Nephron (organoid): ENCODE results near the gene EXOSC3.
"Not testable (repeated sequence)": the region's sequence is repeated elsewhere in the genome, so short reads cannot be mapped to it uniquely, and the experiment has no call there.

Experiments
- H3K27ac Mint-ChIP-seq, 3 experiments: 2 replicates each; pipeline ENCODE4 v1.8.0; 2020; ENCODE audit warnings: mixed read lengths in 3 of 3, mild to moderate bottlenecking in 2 of 3, moderate library complexity in 1 of 3
- H3K27me3 Mint-ChIP-seq: 2 replicates; pipeline ENCODE4 v1.8.0; 2021; ENCODE audit warnings: low read depth, mild to moderate bottlenecking, moderate library complexity, mixed read lengths
- H3K36me3 Mint-ChIP-seq: 2 replicates; pipeline ENCODE4 v1.8.0; 2020; ENCODE audit warnings: low read depth, mixed read lengths
- H3K4me1 Mint-ChIP-seq: 2 replicates; pipeline ENCODE4 v1.8.0; 2020; ENCODE audit warnings: mixed read lengths
- H3K4me3 Mint-ChIP-seq, 3 experiments: 2 replicates each; pipeline ENCODE4 v1.8.0; 2020; ENCODE audit warnings: mild to moderate bottlenecking in 3 of 3, mixed read lengths in 3 of 3, moderate library complexity in 2 of 3
- H3K9me3 Mint-ChIP-seq: 2 replicates; pipeline ENCODE4 v1.8.0; 2020; ENCODE audit warnings: mixed read lengths
- CTCF ChIP-seq, 3 experiments: fragments of 200-600 bp; sonication (generic); IDR thresholded peaks; one replicate each; pipeline ENCODE4 v1.5.0; 2021; ENCODE audit warnings: antibody characterized with exemption in 3 of 3; ENCODE audit not compliant: unreplicated experiment in 3 of 3

Gene EXOSC3

GRCh38 chr9:37761511-37761910 lies 23.4 kb downstream of the EXOSC3 start:
- Mint-ChIP-seq H3K27me3 (no peaks in the 10 kb centered on the region), H3K9me3 (peaks cover 4% of the 10 kb centered on the region), H3K27ac (no peak overlapping the region), H3K4me3 (no peak overlapping the region), H3K4me1 (no peaks in the 10 kb centered on the region), H3K36me3 (peaks cover 27% of the 10 kb centered on the region)
- no peak for TF ChIP-seq CTCF (IDR thresholded peaks at IDR 0.05; ENCODE audit: unreplicated experiment in 3 of 3)

GRCh38 chr9:37760416-37761161 lies 24.3 kb downstream of the EXOSC3 start:
- no peak overlapping the region for H3K27ac Mint-ChIP-seq
- no peaks in the 10 kb centered on the region for H3K4me1 Mint-ChIP-seq
- peaks cover 23% of the 10 kb centered on the region for H3K36me3 Mint-ChIP-seq
- no peaks in the 10 kb centered on the region for H3K27me3 Mint-ChIP-seq
- no peak for TF ChIP-seq CTCF (IDR thresholded peaks at IDR 0.05; ENCODE audit: unreplicated experiment in 3 of 3)
- no peak overlapping the region for H3K4me3 Mint-ChIP-seq
- peaks cover 2% of the 10 kb centered on the region for H3K9me3 Mint-ChIP-seq

GRCh38 chr9:37758747-37759146 lies 26.1 kb downstream of the EXOSC3 start:
- Mint-ChIP-seq H3K27me3 (no peaks in the 10 kb centered on the region), H3K9me3 (no peaks in the 10 kb centered on the region), H3K27ac (no peak overlapping the region), H3K4me3 (no peak overlapping the region), H3K4me1 (peaks cover 9% of the 10 kb centered on the region), H3K36me3 (peaks cover 10% of the 10 kb centered on the region)
- TF ChIP-seq CTCF (IDR thresholded peaks at IDR 0.05; ENCODE audit: unreplicated experiment in 3 of 3): no peak

- Mint-ChIP-seq H3K36me3 (no peaks in the 10 kb centered on the region), H3K27ac (peak within 1 kb of the TSS; percentile 58 to 91 (median 70)), H3K4me1 (peaks cover 9% of the 10 kb centered on the region), H3K4me3 (peak within 1 kb of the TSS; percentile 95 to 97 (median 96)), H3K9me3 (no peaks in the 10 kb centered on the region), H3K27me3 (no peaks in the 10 kb centered on the region)
- TF ChIP-seq CTCF (IDR thresholded peaks at IDR 0.05; ENCODE audit: unreplicated experiment in 3 of 3): no peak
Observed at GRCh38 chr9:37753489-37754190, 31.2 kb downstream of the EXOSC3 start, which contains the start of gene TRMT10B. TSS of gene TRMT10B (plus strand) at chr9:37753805. CDS start at chr9:37761932, 8,127 bp downstream.

- peaks cover 9% of the 10 kb centered on the region for H3K4me1 Mint-ChIP-seq
- peak overlapping the region; percentile 58 to 91 (median 70) for H3K27ac Mint-ChIP-seq
- H3K27me3 Mint-ChIP-seq: no peaks in the 10 kb centered on the region
- no peak for TF ChIP-seq CTCF (IDR thresholded peaks at IDR 0.05; ENCODE audit: unreplicated experiment in 3 of 3)
- no peaks in the 10 kb centered on the region for H3K9me3 Mint-ChIP-seq
- peak overlapping the region; percentile 95 to 97 (median 96) for H3K4me3 Mint-ChIP-seq
- no peaks in the 10 kb centered on the region for H3K36me3 Mint-ChIP-seq
Observed at GRCh38 chr9:37752642-37753488, 32.0 kb downstream of the EXOSC3 start.

GRCh38 chr9:37752112-37752511 lies 32.8 kb downstream of the EXOSC3 start:
- H3K4me1 Mint-ChIP-seq, H3K27me3 Mint-ChIP-seq, H3K27ac Mint-ChIP-seq, H3K9me3 Mint-ChIP-seq, H3K36me3 Mint-ChIP-seq: not testable (repeated sequence)
- peak overlapping the region in 2 of 3 experiments; percentile 95 to 96 for H3K4me3 Mint-ChIP-seq

- not testable (repeated sequence) for H3K36me3 Mint-ChIP-seq, H3K4me3 Mint-ChIP-seq
Observed at GRCh38 chr9:37751704-37752103, 33.2 kb downstream of the EXOSC3 start.

More at GRCh38 chr9:37751704-37752103, 33.2 kb downstream of the EXOSC3 start:
- H3K9me3 Mint-ChIP-seq, H3K27me3 Mint-ChIP-seq, H3K4me1 Mint-ChIP-seq, H3K27ac Mint-ChIP-seq: not testable (repeated sequence)
